GM19467 (cell line): ENCODE results near the gene MARCHF5.
"Not testable (repeated sequence)": the region's sequence is repeated elsewhere in the genome, so short reads cannot be mapped to it uniquely, and the experiment has no call there.

Experiments
- ATAC-seq: cut with Tn5 transposase; IDR thresholded peaks from one replicate; pipeline ENCODE4 v1.9.1; 2021; ENCODE audit warnings: mild to moderate bottlenecking, moderate library complexity; ENCODE audit not compliant: unreplicated experiment

Gene MARCHF5

DNA sequence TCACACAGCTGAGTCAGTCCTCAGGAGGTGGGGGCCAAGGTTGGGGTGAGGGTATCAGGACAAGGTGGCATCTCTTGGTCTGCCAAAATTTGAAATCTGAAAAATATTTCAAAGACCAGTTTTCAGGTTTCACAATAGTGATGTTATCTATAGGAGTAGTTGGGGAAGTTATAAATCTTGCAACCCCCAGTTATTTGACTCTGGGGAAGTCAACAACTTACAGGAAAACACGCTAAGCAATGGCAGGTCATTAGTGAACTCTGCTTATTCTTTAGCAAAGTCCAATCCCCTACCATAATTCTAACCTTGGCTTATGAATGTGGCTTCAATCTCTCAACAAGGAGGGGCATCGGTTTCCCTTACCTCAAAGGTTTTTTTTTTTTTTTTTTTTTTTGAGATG, 94.9 kb downstream of the MARCHF5 start:
- ATAC-seq: no peak

DNA sequence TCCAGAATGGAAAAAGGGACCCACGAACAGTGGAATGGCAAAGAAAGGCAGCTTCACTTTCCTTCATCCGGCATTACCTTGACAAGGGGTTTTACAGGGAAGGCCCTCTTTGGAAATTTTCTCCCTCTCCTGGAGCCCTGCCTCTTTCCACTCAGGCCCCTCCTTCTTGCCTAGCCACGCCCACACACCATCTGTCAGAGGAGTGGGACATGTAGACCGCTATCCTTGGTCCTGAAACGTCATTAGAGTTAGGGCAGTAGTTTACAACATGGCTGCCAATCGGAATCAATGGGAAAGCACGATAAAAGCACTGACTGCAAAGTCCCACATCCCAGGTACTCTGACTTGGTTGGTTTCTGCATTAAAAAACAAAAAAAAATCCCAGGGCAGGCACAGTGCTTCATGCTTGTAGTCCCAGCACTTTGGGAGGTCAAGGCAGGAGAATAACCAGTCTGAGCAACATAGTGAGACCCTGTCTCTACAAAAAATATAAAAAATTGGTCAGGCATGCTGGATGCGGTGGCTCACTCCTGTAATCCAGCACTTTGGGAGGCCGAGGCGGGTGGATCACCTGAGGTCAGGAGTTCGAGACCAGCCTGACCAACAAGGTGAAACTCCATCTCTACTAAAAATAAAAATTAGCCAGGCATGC, 96.4 kb downstream of the MARCHF5 start:
- ATAC-seq: no peak

DNA sequence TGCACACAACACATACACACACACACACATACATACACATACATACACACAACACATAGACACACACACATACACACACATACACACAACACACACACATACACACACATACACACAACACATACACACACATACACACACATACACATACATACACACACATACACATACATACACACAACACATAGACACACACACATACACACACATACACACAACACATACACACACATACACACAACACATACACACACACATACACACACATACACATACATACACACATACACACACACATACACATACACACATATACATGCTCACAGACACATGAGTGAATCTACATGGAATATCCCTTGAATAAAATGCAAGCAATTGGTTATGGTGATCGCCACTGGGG, 102.2 kb downstream of the MARCHF5 start:
- not testable (repeated sequence) for ATAC-seq

DNA sequence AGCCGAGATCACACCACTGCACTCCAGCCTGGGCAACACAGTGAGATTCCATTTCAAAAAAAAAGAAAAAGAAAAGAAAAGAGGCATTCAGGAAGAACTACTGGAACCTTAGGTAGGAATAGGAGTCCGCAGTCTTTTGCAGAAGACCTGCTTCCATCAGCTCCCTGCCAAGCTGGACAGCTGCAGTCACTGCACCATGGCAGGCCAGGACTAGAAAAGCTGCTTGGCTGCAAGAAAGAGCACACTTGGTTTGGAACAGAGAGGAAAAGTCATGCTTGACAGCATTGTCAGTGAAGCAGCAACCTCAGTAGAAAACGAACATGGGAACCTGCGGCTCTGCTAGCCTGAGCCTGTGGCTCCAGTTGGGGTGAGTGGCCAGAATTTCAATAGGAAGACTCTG, 104.3 kb downstream of the MARCHF5 start:
- no peak for ATAC-seq

DNA sequence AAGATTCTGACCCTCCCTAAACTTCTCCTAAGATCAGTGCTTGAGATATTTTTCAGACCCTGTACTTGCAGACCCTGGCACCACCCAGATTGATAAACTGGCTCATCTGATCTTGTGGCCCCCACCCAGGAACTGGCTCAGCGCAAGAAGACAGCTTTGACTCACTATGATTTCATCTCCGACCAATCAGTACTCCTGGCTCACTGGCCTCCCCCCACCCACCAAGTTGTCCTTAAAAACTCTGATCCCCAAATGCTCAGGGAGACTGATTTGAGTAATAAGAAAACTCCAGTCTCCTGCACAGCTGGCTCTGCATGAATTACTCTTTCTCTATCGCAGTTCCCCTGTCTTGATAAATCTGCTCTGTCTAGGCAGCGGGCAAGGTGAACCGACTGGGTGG, 111.3 kb downstream of the MARCHF5 start:
- not testable (repeated sequence) for ATAC-seq
